DND-41 (cell line): ENCODE results near the gene NFASC.

Experiments used
- ATAC-seq: fragments of 200-7000 bp; cut with Tn5 transposase; 3 replicates; pipeline ENCODE4 v1.9.1; 2021; ENCODE audit warnings: low read depth; ENCODE audit not compliant: insufficient read depth
- DNase-seq: peaks from one replicate; pipeline ENCODE4 v3.0.0-alpha.2; 2020
- H2AFZ ChIP-seq: 2 replicates; pipeline ENCODE4 v1.6.0; 2012; ENCODE audit warnings: low read depth, low read length
- H3K27ac ChIP-seq: 2 replicates; pipeline ENCODE4 v1.5.1; 2012; ENCODE audit warnings: low read length, inconsistent platforms
- H3K27me3 ChIP-seq: fragments of 200-600 bp; sonication (generic); 2 replicates; pipeline ENCODE4 v1.6.0; 2012; ENCODE audit warnings: low read length, mild to moderate bottlenecking, inconsistent platforms; ENCODE audit not compliant: insufficient read depth, poor library complexity
- H3K36me3 ChIP-seq: 2 replicates; pipeline ENCODE4 v1.5.1; 2012; ENCODE audit warnings: low read length, inconsistent platforms; ENCODE audit not compliant: insufficient read depth
- H3K4me1 ChIP-seq: 2 replicates; pipeline ENCODE4 v1.5.1; 2012; ENCODE audit warnings: mild to moderate bottlenecking, low read length; ENCODE audit not compliant: insufficient read depth
- H3K4me2 ChIP-seq: 2 replicates; pipeline ENCODE4 v1.6.0; 2012; ENCODE audit warnings: mild to moderate bottlenecking, moderate library complexity, low read length, inconsistent platforms; ENCODE audit not compliant: insufficient read depth
- H3K4me3 ChIP-seq, 2 experiments: fragments of 200-600 bp in 1 of 2; shearing (Covaris generic) in 1 of 2; 2 replicates each; pipeline ENCODE4 v1.5.1; 2012 to 2016; ENCODE audit warnings: inconsistent platforms in 2 of 2, low read length in 2 of 2, mild to moderate bottlenecking in 2 of 2, low read depth in 1 of 2, moderate library complexity in 1 of 2
- H3K79me2 ChIP-seq: 2 replicates; pipeline ENCODE4 v1.6.0; 2012; ENCODE audit warnings: low read length, inconsistent platforms; ENCODE audit not compliant: insufficient read depth
- H3K9ac ChIP-seq: 2 replicates; pipeline ENCODE4 v1.6.0; 2012; ENCODE audit warnings: low read depth, mild to moderate bottlenecking, inconsistent platforms, low read length, moderate library complexity
- H3K9me3 ChIP-seq: 2 replicates; pipeline ENCODE4 v1.5.1; 2012; ENCODE audit warnings: low read length, moderate library complexity, mild to moderate bottlenecking, inconsistent platforms; ENCODE audit not compliant: insufficient read depth, severe bottlenecking
- H4K20me1 ChIP-seq: 2 replicates; pipeline ENCODE4 v1.6.0; 2012; ENCODE audit warnings: low read length; ENCODE audit not compliant: insufficient read depth
- CTCF ChIP-seq: IDR thresholded peaks from 2 replicates; pipeline ENCODE4 v1.5.1; 2012; ENCODE audit warnings: borderline replicate concordance, low read length, moderate library complexity, mild to moderate bottlenecking; ENCODE audit not compliant: poor library complexity, severe bottlenecking; ENCODE audit errors: extremely low read depth
- EZH2 ChIP-seq: IDR thresholded peaks from 3 replicates; pipeline ENCODE4 v1.6.1; 2012; ENCODE audit warnings: borderline replicate concordance, low read depth, mild to moderate bottlenecking, moderate library complexity, low read length, inconsistent platforms; ENCODE audit not compliant: severe bottlenecking

The NFASC gene

GRCh38 chr1:205049479-205049878, 178.8 kb downstream of the NFASC start:
- no peak for ATAC-seq
- Histone ChIP-seq H3K4me1 (no peaks in the 10 kb centered on the region), H3K27me3 (peaks cover 34% of the 10 kb centered on the region), H3K79me2 (no peaks in the 10 kb centered on the region), H4K20me1 (peaks cover 7% of the 10 kb centered on the region), H3K9me3 (no peaks in the 10 kb centered on the region), H3K36me3 (no peaks in the 10 kb centered on the region), H3K4me2 (no peak overlapping the region), H3K4me3 (no peak overlapping the region), H3K27ac (no peak overlapping the region), H3K9ac (no peak overlapping the region), H2AFZ (no peak overlapping the region)
- no peak for DNase-seq
- TF ChIP-seq CTCF (no peak), EZH2 (no peak)

- Histone ChIP-seq H3K9ac (no peak overlapping the region), H3K79me2 (no peaks in the 10 kb centered on the region), H3K4me3 (no peak overlapping the region)
Measured at GRCh38 chr1:205052690-205053089, 182.0 kb downstream of the NFASC start.

GRCh38 chr1:205053296-205053695, 182.6 kb downstream of the NFASC start:
- Histone ChIP-seq H4K20me1 (peaks cover 8% of the 10 kb centered on the region), H3K27me3 (peaks cover 20% of the 10 kb centered on the region), H3K4me2 (no peak overlapping the region), H3K27ac (no peak overlapping the region), H3K36me3 (no peaks in the 10 kb centered on the region), H3K4me3 (no peak overlapping the region), H3K9me3 (no peaks in the 10 kb centered on the region), H3K79me2 (no peaks in the 10 kb centered on the region), H2AFZ (no peak overlapping the region), H3K9ac (no peak overlapping the region), H3K4me1 (no peaks in the 10 kb centered on the region)
- TF ChIP-seq CTCF (no peak), EZH2 (no peak)
- DNase-seq (no peak), ATAC-seq (no peak)

More at GRCh38 chr1:205052690-205053089, 182.0 kb downstream of the NFASC start:
- Histone ChIP-seq H3K4me1 (no peaks in the 10 kb centered on the region), H3K27me3 (peaks cover 24% of the 10 kb centered on the region), H2AFZ (no peak overlapping the region), H3K36me3 (no peaks in the 10 kb centered on the region), H3K27ac (no peak overlapping the region), H3K9me3 (no peaks in the 10 kb centered on the region), H4K20me1 (peaks cover 8% of the 10 kb centered on the region), H3K4me2 (no peak overlapping the region)
- ATAC-seq = no peak
- TF ChIP-seq CTCF (no peak), EZH2 (no peak)
- DNase-seq = no peak

GRCh38 chr1:205054013-205054412, 183.4 kb downstream of the NFASC start:
- no peaks in the 10 kb centered on the region for H3K9me3 ChIP-seq
- DNase-seq = no peak
- no peaks in the 10 kb centered on the region for H3K4me1 ChIP-seq
- no peak overlapping the region for H2AFZ ChIP-seq
- no peak overlapping the region for H3K9ac ChIP-seq
- no peak overlapping the region for H3K27ac ChIP-seq
- H3K36me3 ChIP-seq = no peaks in the 10 kb centered on the region
- no peak overlapping the region for H3K4me3 ChIP-seq
- H3K4me2 ChIP-seq = no peak overlapping the region
- H3K27me3 ChIP-seq = peaks cover 20% of the 10 kb centered on the region
- H4K20me1 ChIP-seq = peaks cover 8% of the 10 kb centered on the region
- TF ChIP-seq CTCF = no peak
- no peak for TF ChIP-seq EZH2
- H3K79me2 ChIP-seq = no peaks in the 10 kb centered on the region
- no peak for ATAC-seq
